Muscle of leg (tissue), 11 donors: ENCODE data around the gene PSMF1. TPM values are rescaled to one million over a fixed set of nuclear protein-coding genes. Genes with fewer than 3 reads are reported as not detected.
"Not testable (repeated sequence)": the region's sequence is repeated elsewhere in the genome, so short reads cannot be mapped to it uniquely, and the experiment has no call there.

Experiments
- DNase-seq: peaks from one replicate; pipeline ENCODE4 v3.0.0; 2013
- H3K27ac ChIP-seq: one replicate; pipeline ENCODE4 v1.5.1; 2013; ENCODE audit warnings: mild to moderate bottlenecking, low read length, control low read depth
- H3K27me3 ChIP-seq: one replicate; pipeline ENCODE4 v1.6.1; 2013; ENCODE audit warnings: low read length; ENCODE audit not compliant: control insufficient read depth, insufficient read depth
- H3K36me3 ChIP-seq: one replicate; pipeline ENCODE4 v1.6.1; 2013; ENCODE audit warnings: low read length; ENCODE audit not compliant: control insufficient read depth, insufficient read depth
- H3K4me1 ChIP-seq: one replicate; pipeline ENCODE4 v1.6.1; 2013; ENCODE audit warnings: low read length; ENCODE audit not compliant: control insufficient read depth, insufficient read depth
- H3K4me3 ChIP-seq: one replicate; pipeline ENCODE4 v1.5.1; 2013; ENCODE audit warnings: low read length, control low read depth
- H3K9me3 ChIP-seq: replicated peaks from 2 replicates; pipeline ENCODE4 v1.6.1; 2013; ENCODE audit warnings: low read depth, low read length; ENCODE audit not compliant: control insufficient read depth
- WGBS: methylation state at CpG from one replicate; pipeline ENCODE4 v1.1.5; 2013; ENCODE audit warnings: missing lambda C conversion rate; ENCODE audit not compliant: insufficient coverage; 5-methylcytosine and 5-hydroxymethylcytosine counted together
- polyA plus RNA-seq, 8 donors: library from polyadenylated mRNA; unstranded; fragments of 120-200 nt; gene quantifications; one replicate each; pipeline versions ENCODE4 v1.2.1 to v1.2.3, GENCODE V29; 2013; ENCODE audit warnings: inconsistent platforms in 1 of 8, low replicate concordance in 1 of 8; ENCODE audit not compliant: insufficient read length in 8 of 8, insufficient read depth in 1 of 8
- total RNA-seq: library from RNA; stranded (reverse); fragments of 120-200 nt; gene quantifications from one replicate; pipeline ENCODE4 v1.2.4, GENCODE V29; 2013

PSMF1 gene
- total and polyA plus RNA-seq, 9 donors = 25.3 to 117 (median 98.9) TPM

- WGBS = 80% methylated on average over 16 of the region's 19 CpGs
- not testable (repeated sequence) for H3K36me3 ChIP-seq, H3K27me3 ChIP-seq, H3K9me3 ChIP-seq, H3K4me1 ChIP-seq, H3K4me3 ChIP-seq, H3K27ac ChIP-seq, DNase-seq
Observed at GRCh38 chr20:1216527-1217427, 98.4 kb downstream of the PSMF1 start.

Other genes with a start within 250 kb of the PSMF1 start
- 0.04 TPM for gene ANGPT4, start 202.3 kb upstream of the PSMF1 start, total RNA-seq
- under 1 TPM in 7 of 8 donors, not detected in 1; 0.03 to 0.12 (median 0.06) TPM for gene ANGPT4, start 202.3 kb upstream of the PSMF1 start, polyA plus RNA-seq
- gene RSPO4, start 116.3 kb upstream of the PSMF1 start, total RNA-seq = not detected
- under 1 TPM; 0.04 to 0.47 (median 0.19) TPM for gene RSPO4, start 116.3 kb upstream of the PSMF1 start, polyA plus RNA-seq
- gene TMEM74B, start 66.4 kb downstream of the PSMF1 start, total RNA-seq = 3.1 TPM
- 1 to 10 TPM; 2.2 to 6.6 (median 3.6) TPM for gene TMEM74B, start 66.4 kb downstream of the PSMF1 start, polyA plus RNA-seq
- gene C20orf202, start 84.9 kb downstream of the PSMF1 start, total RNA-seq = 0.35 TPM
- under 1 TPM; 0.20 to 0.73 (median 0.43) TPM for gene C20orf202, start 84.9 kb downstream of the PSMF1 start, polyA plus RNA-seq
- not detected for gene RAD21L1, start 107.4 kb downstream of the PSMF1 start, total RNA-seq
- gene RAD21L1, start 107.4 kb downstream of the PSMF1 start, polyA plus RNA-seq = not detected
- 3.9 TPM for gene SNPH, start 147.7 kb downstream of the PSMF1 start, total RNA-seq
- gene SNPH, start 147.7 kb downstream of the PSMF1 start, polyA plus RNA-seq = 1 to 10 TPM; 4.0 to 8.0 (median 5.5) TPM
- 2.3 TPM for gene SDCBP2, start 210.5 kb downstream of the PSMF1 start, total RNA-seq
- gene SDCBP2, start 210.5 kb downstream of the PSMF1 start, polyA plus RNA-seq = 1 to 10 TPM; 1.5 to 6.2 (median 1.8) TPM